OCI-LY1 (cell line): ENCODE results near the gene FIZ1.

Source experiments
- H2AFZ ChIP-seq: fragments of 200-600 bp; sonication (generic), shearing (Covaris generic); 2 replicates; pipeline ENCODE4 v1.6.0; 2014; ENCODE audit warnings: antibody characterized with exemption, mild to moderate bottlenecking, low read length
- H3F3A ChIP-seq: fragments of 200-600 bp; sonication (generic), shearing (Covaris generic); 2 replicates; pipeline ENCODE4 v1.6.0; 2014; ENCODE audit warnings: mild to moderate bottlenecking, antibody characterized with exemption, low read length, moderate library complexity; ENCODE audit not compliant: insufficient read depth
- H3K27ac ChIP-seq: fragments of 200-600 bp; sonication (generic); 2 replicates; pipeline ENCODE4 v1.5.1; 2014; ENCODE audit warnings: low read length, mixed run types, mild to moderate bottlenecking, low read depth; ENCODE audit not compliant: poor library complexity, severe bottlenecking
- H3K27me3 ChIP-seq: fragments of 200-600 bp; sonication (generic); 2 replicates; pipeline ENCODE4 v1.6.0; 2014; ENCODE audit warnings: antibody characterized with exemption, mild to moderate bottlenecking, low read length, moderate library complexity; ENCODE audit not compliant: insufficient read depth
- H3K36me3 ChIP-seq: fragments of 200-600 bp; sonication (generic); 2 replicates; pipeline ENCODE4 v1.6.1; 2014; ENCODE audit warnings: mild to moderate bottlenecking, antibody characterized with exemption, low read length, moderate library complexity, mixed read lengths; ENCODE audit not compliant: insufficient read depth
- H3K4me1 ChIP-seq: fragments of 200-600 bp; sonication (generic); 2 replicates; pipeline ENCODE4 v1.5.1; 2014; ENCODE audit warnings: mild to moderate bottlenecking, low read length, moderate library complexity; ENCODE audit not compliant: insufficient read depth, severe bottlenecking
- H3K4me2 ChIP-seq: fragments of 200-600 bp; sonication (generic), shearing (Covaris generic); 2 replicates; pipeline ENCODE4 v1.6.1; 2014; ENCODE audit warnings: low read length
- H3K4me3 ChIP-seq: fragments of 200-600 bp; sonication (generic); 2 replicates; pipeline ENCODE4 v1.5.1; 2014; ENCODE audit warnings: low read length, low read depth, mild to moderate bottlenecking, mixed read lengths; ENCODE audit not compliant: poor library complexity, severe bottlenecking
- H3K79me2 ChIP-seq: fragments of 200-600 bp; shearing (Covaris generic); 2 replicates; pipeline ENCODE4 v1.6.1; 2016; ENCODE audit warnings: mixed run types, low read length, mixed read lengths; ENCODE audit not compliant: insufficient read depth
- H3K9ac ChIP-seq: fragments of 200-600 bp; sonication (generic), shearing (Covaris generic); 2 replicates; pipeline ENCODE4 v1.6.1; 2014; ENCODE audit warnings: mild to moderate bottlenecking, low read length, mixed read lengths
- H3K9me2 ChIP-seq: fragments of 200-600 bp; sonication (generic), shearing (Covaris generic); 2 replicates; pipeline ENCODE4 v1.6.1; 2014; ENCODE audit warnings: low read depth, mild to moderate bottlenecking, low read length, mixed read lengths
- H3K9me3 ChIP-seq: fragments of 200-600 bp; shearing (Covaris generic); 2 replicates; pipeline ENCODE4 v1.6.1; 2014; ENCODE audit warnings: low read length, mixed read lengths
- H4K20me1 ChIP-seq: fragments of 200-600 bp; sonication (generic), shearing (Covaris generic); 2 replicates; pipeline ENCODE4 v1.6.0; 2016; ENCODE audit warnings: mild to moderate bottlenecking, low read length; ENCODE audit not compliant: insufficient read depth
- CTCF ChIP-seq: fragments of 200-600 bp; sonication (generic), shearing (Covaris generic); IDR thresholded peaks from 2 replicates; pipeline ENCODE4 v1.5.1; 2017; ENCODE audit warnings: mild to moderate bottlenecking, antibody characterized with exemption, low read length, moderate library complexity, mixed read lengths
- EZH2 ChIP-seq: fragments of 200-600 bp; sonication (generic), shearing (Covaris generic); IDR thresholded peaks from 2 replicates; pipeline ENCODE4 v1.8.0; 2017; ENCODE audit warnings: borderline replicate concordance, mixed run types, mild to moderate bottlenecking, antibody characterized with exemption, low read length, moderate library complexity, mixed read lengths

Gene FIZ1

GRCh38 chr19:55640043-55640576 lies 40.8 kb upstream of the FIZ1 start:
- TF ChIP-seq CTCF (peak; percentile 70), EZH2 (no peak)
- no peaks in the 10 kb centered on the region for H3K9me3 ChIP-seq
- H3K4me2 ChIP-seq = peak overlapping the region; percentile 87
- peak overlapping the region; percentile 94 for H3K27ac ChIP-seq
- peak overlapping the region; percentile 89 for H3K4me3 ChIP-seq
- H2AFZ ChIP-seq = no peak overlapping the region
- H3K9me2 ChIP-seq = no peaks in the 10 kb centered on the region
- no peaks in the 10 kb centered on the region for H3F3A ChIP-seq
- H3K4me1 ChIP-seq = peaks cover 59% of the 10 kb centered on the region
- H3K36me3 ChIP-seq = peaks cover 17% of the 10 kb centered on the region
- H3K9ac ChIP-seq = peak overlapping the region; percentile 96
- H4K20me1 ChIP-seq = no peaks in the 10 kb centered on the region
- no peaks in the 10 kb centered on the region for H3K27me3 ChIP-seq
- H3K79me2 ChIP-seq = peaks cover 24% of the 10 kb centered on the region

GRCh38 chr19:55638864-55639359 lies 39.6 kb upstream of the FIZ1 start:
- TF ChIP-seq EZH2 = no peak
- peak; percentile 78 for TF ChIP-seq CTCF
- Histone ChIP-seq H3K27ac (peak overlapping the region; percentile 94), H3F3A (no peaks in the 10 kb centered on the region)

GRCh38 chr19:55637534-55637933 lies 38.2 kb upstream of the FIZ1 start:
- Histone ChIP-seq H3K27me3 (no peaks in the 10 kb centered on the region), H2AFZ (no peak overlapping the region), H4K20me1 (no peaks in the 10 kb centered on the region), H3K9me3 (no peaks in the 10 kb centered on the region), H3K9me2 (no peaks in the 10 kb centered on the region), H3K36me3 (0 out of 2 replicates have a peak, but pooled peaks cover 4% of the 10 kb centered on the region), H3K4me1 (peaks cover 47% of the 10 kb centered on the region), H3K4me3 (no peak overlapping the region), H3K4me2 (no peak overlapping the region), H3K27ac (no peak overlapping the region), H3K9ac (no peak overlapping the region), H3K79me2 (peaks cover 16% of the 10 kb centered on the region), H3F3A (no peaks in the 10 kb centered on the region)
- TF ChIP-seq EZH2 (no peak), CTCF (no peak)

More at GRCh38 chr19:55638864-55639359, 39.6 kb upstream of the FIZ1 start:
- H3K9me2 ChIP-seq = no peaks in the 10 kb centered on the region
- peaks cover 55% of the 10 kb centered on the region for H3K4me1 ChIP-seq
- no peaks in the 10 kb centered on the region for H3K27me3 ChIP-seq
- H3K36me3 ChIP-seq = peaks cover 5% of the 10 kb centered on the region; the same call in 1 of the 2 replicates
- no peak overlapping the region for H3K4me2 ChIP-seq
- no peak overlapping the region for H3K9ac ChIP-seq
- H4K20me1 ChIP-seq = no peaks in the 10 kb centered on the region
- no peak overlapping the region for H3K4me3 ChIP-seq
- no peaks in the 10 kb centered on the region for H3K9me3 ChIP-seq
- H3K79me2 ChIP-seq = peaks cover 18% of the 10 kb centered on the region
- no peak overlapping the region for H2AFZ ChIP-seq
